Ammon's horn (tissue), 1 donor: ENCODE data around the gene PIP4K2A.
"Not testable (repeated sequence)": the region's sequence is repeated elsewhere in the genome, so short reads cannot be mapped to it uniquely, and the experiment has no call there.

ENCODE experiments used
- DNase-seq: peaks from one replicate; pipeline ENCODE4 v3.0.0-alpha.2; 2016; ENCODE audit warnings: low spot score

The PIP4K2A gene

DNA sequence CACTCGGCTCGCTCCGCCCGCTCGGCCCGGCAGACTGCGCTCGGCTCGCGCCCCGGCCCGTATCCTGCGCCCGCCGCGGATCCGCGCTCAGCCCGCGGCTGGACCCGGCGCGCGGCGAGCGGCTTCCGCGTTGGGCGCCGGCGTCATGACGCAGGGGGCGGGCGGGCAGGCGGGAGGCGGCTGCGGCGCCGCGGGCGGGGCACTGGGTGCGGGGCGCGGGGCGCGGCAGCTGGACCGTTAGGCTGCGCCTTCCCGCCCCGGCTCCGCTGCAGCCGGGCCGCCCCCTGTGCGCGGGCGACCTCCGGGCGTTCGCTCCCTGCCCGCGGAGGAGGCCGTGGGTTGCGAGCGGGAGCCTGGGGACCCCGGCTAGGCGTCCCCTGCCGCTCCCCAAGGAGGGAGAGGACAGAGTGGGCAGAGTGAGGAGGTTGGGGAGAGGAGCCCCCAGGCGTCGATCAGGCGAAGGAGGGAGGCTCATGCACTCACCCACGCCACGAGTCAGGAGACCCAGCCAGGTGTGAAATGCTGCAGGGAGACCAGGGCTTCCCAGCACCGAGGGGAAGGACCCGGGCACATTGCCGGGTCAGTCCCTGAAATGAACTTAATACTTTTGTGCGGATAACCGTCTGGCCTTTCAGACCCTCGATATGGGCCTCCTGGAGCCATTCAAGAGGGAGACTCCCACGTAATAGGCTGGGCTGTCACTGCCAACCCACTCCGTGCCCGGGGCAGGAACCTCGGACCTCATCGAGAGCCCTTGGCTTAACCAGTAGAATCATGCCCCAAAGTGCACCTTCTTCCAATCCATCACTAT, at the start of gene PIP4K2A:
Gene PIP4K2A, minus strand, starts transcription at position 100 of the 811 bp plus-strand sequence. CDS start 252 bp downstream, outside the sequence.
- DNase-seq = peak; percentile 86

GRCh38 chr10:22761569-22762220, 47.3 kb upstream of the PIP4K2A start:
- DNase-seq = peak; percentile 92

DNA sequence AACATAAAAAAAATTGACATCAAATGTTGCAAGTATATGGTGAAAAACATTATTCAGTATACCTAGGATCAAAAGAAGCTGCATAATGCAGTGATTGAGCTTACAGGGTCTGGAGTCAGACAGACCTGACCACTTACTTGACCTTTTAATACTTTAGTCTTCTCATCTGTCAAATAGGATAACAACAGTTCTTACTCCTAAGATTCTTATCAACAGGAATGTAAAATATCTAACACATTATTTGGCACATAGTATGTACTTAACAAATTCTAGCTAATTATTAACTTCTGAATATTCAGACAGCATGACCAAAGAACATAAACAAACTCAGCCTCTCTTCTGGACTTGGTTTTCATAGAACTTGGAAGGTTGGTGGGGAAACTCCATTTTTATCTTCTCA, 45.6 kb upstream of the PIP4K2A start:
- no peak for DNase-seq

- DNase-seq = no peak
Measured at GRCh38 chr10:22758867-22759266, 44.5 kb upstream of the PIP4K2A start.

DNA sequence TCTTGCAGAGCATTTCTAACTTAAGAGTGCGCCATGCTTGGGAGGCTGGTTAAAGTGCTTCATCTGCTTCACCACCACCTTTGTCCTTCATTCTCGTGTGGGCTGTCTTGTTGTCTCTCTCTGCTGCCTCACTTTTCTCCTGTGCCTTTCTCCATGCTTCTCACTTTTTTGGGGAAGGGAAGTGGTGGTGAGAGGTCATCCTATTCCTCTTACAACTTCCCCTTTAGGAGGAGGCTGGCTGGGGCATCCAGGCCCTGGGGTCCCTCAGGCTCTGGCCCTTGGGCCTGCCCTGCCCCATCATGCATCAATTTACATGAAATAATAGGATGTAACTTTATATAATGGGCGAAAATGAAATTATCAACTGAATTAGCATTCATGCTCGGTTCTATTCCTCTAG, 39.9 kb upstream of the PIP4K2A start:
- DNase-seq = no peak

DNA sequence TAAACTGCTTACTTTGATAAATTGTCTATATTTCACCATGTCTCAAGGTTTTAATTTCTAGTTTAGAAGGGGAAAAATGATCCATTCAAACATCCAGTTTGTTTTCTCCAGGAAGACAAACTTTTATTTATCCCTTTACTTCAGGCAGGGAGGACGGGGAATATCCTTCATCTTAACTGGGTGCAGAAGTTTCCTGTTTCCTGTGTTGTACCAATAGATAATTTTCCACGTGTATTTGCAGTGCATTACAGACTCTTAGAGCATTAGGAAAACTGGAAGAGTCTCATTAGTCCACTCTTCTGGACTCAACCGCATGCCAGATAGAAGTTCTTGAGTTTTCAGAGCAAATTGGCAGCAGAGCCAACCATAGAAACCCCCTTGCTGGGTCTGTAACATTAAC, 39.4 kb upstream of the PIP4K2A start:
- DNase-seq = no peak

GRCh38 chr10:22752272-22752889, 38.0 kb upstream of the PIP4K2A start:
- no peak for DNase-seq

DNA sequence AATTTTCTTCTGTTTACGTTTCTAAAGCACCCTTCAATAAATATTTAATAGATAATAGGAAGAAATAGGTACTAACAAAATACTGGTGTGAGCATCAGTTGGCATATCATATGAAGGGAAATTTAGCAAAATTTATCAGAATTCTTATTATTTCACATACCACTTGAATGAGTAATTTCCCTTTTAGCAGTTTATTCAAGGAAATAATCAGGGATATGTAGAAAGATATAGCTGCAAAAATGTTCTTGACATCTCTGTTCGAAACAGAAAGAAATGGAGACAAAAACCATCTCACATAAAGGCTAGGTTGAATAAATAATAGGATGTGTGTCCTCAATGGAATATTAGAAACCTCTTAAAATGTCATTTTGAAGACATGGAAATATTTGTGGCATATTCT, 35.8 kb upstream of the PIP4K2A start:
- no peak for DNase-seq

- not testable (repeated sequence) for DNase-seq
Measured at GRCh38 chr10:22744858-22745257, 30.5 kb upstream of the PIP4K2A start.

DNA sequence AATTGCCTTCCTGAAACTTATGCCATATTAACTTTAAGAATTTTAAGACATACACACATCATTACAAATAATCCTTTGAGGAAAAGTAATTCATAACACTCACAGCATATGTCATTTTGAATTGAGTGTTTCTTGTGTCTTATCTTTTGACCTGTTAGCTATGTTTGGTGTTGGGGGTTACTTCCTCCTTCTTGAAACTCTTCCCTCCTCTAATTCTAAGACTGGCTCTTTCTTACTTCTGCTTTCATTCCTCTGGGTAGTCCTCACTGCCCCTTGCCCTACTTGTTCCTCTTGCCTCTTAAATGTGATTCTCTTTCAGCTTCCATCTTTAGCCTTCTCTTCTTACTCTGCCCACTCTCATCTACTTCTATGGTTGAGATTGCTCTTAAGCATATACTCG, 28.3 kb upstream of the PIP4K2A start:
- peak; percentile 51 for DNase-seq

DNA sequence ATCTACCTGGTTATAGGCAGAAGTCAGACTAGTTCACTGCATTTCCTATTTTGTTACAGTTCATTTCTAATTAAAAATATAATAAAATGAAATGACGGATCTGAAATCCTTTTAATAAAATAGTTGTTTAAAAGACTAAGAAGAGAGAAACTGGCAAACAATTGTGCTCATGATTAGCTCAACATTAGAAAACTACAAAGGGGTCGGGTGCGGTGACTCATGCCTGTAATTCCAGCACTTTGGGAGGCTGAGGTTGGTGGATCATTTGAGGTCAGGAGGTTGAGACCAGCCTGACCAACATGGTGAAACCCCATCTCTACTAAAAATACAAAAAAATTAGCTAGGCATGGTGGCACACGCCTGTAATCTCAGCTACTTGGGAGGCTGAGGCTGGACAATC, 27.3 kb upstream of the PIP4K2A start:
- DNase-seq = not testable (repeated sequence)

DNA sequence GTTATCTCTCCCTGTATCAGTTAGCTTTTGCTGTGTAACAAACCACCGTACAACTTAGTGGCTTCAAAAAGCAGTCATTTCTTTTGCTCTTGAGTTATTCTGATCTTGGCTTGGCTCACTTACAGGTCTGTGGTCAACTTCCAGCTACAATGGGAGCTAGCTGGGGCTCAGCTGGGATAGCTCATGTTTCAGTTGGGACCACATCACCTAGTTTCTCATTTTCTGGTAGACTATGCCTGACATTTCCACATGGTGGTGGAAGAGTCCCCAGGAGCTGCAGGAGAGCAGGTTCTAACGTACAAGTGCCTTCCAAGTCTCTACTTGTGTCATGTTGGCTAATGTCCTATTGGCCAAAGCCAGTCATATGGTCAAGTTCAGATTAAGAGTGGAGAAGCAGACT, 25.8 kb upstream of the PIP4K2A start:
- DNase-seq = no peak

DNA sequence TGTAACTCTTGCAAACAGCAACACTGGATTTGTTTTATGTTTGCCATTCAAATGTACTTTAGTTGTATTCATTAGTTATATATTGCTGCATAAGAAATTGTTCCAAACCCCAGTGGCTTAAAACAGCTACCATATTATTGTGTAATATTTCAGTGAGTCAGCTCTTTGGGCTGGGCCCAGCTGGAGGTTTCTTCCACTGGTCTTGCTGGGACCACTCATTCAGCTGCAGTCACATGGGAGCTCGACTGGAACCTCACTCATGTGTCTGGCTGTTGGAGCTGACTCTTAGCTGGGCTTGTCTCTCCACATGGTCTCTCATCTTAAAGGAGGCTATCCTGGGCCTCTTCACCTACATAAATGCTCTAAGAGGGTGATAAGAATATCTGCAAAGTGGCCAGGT, 23.2 kb upstream of the PIP4K2A start:
- DNase-seq = no peak

GRCh38 chr10:22736134-22736533, 21.8 kb upstream of the PIP4K2A start:
- DNase-seq = no peak

DNA sequence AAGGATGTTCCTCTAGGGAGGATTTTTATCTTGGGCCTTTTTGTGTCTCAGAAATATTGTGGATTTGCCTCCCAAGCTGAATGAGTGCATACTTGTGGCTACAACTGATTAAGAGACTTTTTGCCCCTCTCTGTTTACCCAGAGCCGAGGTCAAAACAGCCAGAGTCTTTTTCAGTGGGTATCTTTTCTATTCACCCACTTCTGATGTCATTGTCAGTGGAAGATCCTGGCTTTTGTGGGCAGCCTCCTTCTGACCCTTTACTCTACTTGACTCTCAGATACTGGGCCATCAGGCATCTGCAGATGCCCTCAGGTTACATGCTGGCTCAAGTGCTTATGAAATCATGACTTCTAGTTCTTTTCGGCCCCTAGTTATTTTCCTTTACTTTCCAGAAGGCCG, 19.6 kb upstream of the PIP4K2A start:
- no peak for DNase-seq

DNA sequence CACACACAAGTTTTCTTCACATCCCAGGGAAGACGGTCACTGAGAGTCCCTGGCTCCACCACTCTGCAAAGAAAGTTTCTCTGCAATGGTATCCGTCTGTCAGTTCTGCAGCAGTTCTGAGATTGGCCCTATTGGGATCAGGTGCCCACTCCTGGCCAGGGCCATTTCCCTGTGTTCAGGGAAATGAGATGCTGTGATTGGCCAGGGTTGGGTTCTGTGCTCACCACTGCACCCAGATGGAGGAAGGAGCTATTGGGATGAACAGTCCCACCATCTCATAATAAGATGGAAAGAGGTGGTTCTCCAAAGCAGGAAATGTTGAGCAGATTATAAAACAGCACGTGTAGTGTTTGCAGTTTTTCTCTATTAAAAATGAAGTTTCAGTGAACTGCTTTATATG, 13.3 kb upstream of the PIP4K2A start:
- DNase-seq = no peak

DNA sequence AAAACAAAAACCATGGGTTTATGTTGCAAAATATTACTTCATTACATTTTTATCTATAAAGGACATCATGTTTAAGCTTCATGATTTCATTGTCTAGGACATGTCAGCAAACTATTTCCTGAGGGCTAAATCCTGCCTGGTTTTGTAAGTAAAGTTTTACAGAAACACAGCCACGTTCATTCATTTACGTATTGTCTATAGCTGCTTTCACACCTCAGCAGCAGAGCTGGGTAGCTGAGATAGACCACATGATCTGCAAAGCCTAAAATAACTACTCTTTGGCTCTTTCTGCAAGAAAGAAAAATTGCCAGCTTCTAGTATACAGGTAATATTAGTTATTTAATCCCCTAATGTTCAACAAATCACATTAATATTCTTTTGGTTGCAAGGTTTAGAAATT, 12.7 kb upstream of the PIP4K2A start:
- no peak for DNase-seq

DNA sequence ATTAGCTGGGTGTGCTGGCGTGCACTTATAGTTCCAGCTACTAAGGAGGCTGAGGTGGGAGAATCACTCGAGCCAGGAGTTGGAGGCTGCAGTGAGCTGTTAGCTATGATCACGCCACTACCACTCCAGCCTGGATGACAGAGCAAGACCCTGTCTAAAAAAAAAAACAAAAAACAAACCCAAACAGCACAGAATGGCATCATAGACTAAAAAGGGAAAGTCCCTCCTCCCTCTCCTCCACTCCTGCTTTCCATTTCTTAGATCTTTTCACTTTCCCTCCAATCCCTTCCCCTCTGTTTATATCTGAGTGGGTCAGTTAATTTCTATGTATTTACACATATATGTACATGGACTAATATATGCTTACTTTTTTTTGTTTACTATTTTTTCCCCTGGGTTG, 10.4 kb upstream of the PIP4K2A start:
- no peak for DNase-seq

DNA sequence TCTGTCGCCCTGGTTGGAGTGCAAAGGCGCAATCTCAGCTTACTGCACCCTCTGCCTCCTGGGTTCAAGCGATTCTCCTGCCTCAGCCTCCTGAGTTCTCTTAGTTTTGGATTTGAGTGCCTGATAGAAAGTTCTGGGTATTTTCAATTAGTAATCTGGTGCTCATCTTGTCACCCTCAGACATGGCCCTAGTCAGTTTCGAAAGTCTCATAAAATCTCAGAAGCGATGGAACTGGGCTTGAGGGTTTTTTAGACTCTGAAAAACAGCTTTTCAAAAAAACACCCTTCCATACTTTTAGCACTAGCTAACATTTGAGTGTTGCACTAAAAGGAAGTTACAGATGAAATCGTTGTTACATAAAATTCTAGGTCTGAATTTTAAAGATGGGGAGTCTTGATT, 9.4 kb upstream of the PIP4K2A start:
- DNase-seq = no peak

GRCh38 chr10:22723343-22723779, 9.0 kb upstream of the PIP4K2A start:
- DNase-seq = peak; percentile 57

GRCh38 chr10:22722626-22723169, 8.3 kb upstream of the PIP4K2A start:
- DNase-seq = no peak

DNA sequence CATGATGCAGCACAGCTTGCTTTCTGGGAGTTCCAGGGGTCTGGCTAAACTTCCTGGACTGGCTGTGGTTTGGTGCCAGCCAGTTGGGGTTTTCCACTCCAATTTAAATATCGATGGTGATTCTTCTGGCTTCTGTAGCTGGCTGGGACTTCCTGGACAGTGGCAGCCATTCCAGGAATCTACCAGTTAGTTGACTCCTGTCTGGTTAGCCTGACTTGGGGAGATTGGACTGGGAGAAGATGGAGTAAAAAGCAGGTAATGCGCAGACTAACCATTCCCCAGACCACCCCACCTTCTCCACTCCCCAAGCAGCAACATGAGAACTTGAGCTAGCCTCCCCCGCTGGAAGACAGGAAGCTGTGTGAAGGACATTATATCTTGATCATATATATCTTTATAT, 6.3 kb upstream of the PIP4K2A start:
- no peak for DNase-seq
